ENCODE data around the gene HEATR9. TPM values are rescaled to one million over a fixed set of nuclear protein-coding genes. Genes with fewer than 3 reads are reported as not detected.

HEATR9 gene
- total and polyA plus RNA-seq, 2 donors from 2014 or later, result 0.16 TPM; not detected in 1

- Histone ChIP-seq H3K4me3 (ENCODE audit: low read length in 3 of 3) (no peak overlapping the region), H3K4me1 (ENCODE audit: control insufficient read depth in 2 of 3, insufficient read depth in 2 of 3, low read depth in 1 of 3, low read length in 3 of 3) (peaks cover 0 to 3% (median 0%) of the 10 kb centered on the region in 3 donors), H3K36me3 (ENCODE audit: control insufficient read depth in 2 of 3, insufficient read depth in 3 of 3, low read length in 3 of 3) (no peaks in the 10 kb centered on the region), H3K27ac (ENCODE audit: low read depth in 2 of 2, low read length in 2 of 2) (no peak overlapping the region), H3K27me3 (ENCODE audit: control insufficient read depth, insufficient read depth, low read length) (no peaks in the 10 kb centered on the region), H3K9ac (ENCODE audit: low read length in 3 of 3) (no peak overlapping the region), H3K9me3 (ENCODE audit: control insufficient read depth in 2 of 3, insufficient read depth in 1 of 3, low read length in 3 of 3) (no peaks in the 10 kb centered on the region)
- DNase-seq (no peak), FAIRE-seq (no peak)
- intact Hi-C loops (cut with DNase I), result no loop called here
- no peak for TF ChIP-seq CTCF (IDR thresholded peaks at IDR 0.05; ENCODE audit: borderline replicate concordance, extremely low read depth, insufficient read depth)
Measured at GRCh38 chr17:35875072-35875799, 6.5 kb upstream of the HEATR9 start.

GRCh38 chr17:35872196-35872980, 3.7 kb upstream of the HEATR9 start:
- no peak for TF ChIP-seq CTCF (IDR thresholded peaks at IDR 0.05; ENCODE audit: borderline replicate concordance, extremely low read depth, insufficient read depth)
- no peak for DNase-seq
- no peak overlapping the region for H3K4me3 ChIP-seq (ENCODE audit: low read length in 3 of 3)
- peaks cover 0 to 3% (median 0%) of the 10 kb centered on the region in 3 donors for H3K4me1 ChIP-seq (ENCODE audit: control insufficient read depth in 2 of 3, insufficient read depth in 2 of 3, low read depth in 1 of 3, low read length in 3 of 3)
- H3K36me3 ChIP-seq (ENCODE audit: control insufficient read depth in 2 of 3, insufficient read depth in 3 of 3, low read length in 3 of 3), result no peaks in the 10 kb centered on the region
- no peak for FAIRE-seq
- no peak overlapping the region for H3K9ac ChIP-seq (ENCODE audit: low read length in 3 of 3)
- intact Hi-C loops (cut with DNase I), result no loop called here
- no peaks in the 10 kb centered on the region for H3K27me3 ChIP-seq (ENCODE audit: control insufficient read depth, insufficient read depth, low read length)
- no peaks in the 10 kb centered on the region for H3K9me3 ChIP-seq (ENCODE audit: control insufficient read depth in 2 of 3, insufficient read depth in 1 of 3, low read length in 3 of 3)
- no peak overlapping the region for H3K27ac ChIP-seq (ENCODE audit: low read depth in 2 of 2, low read length in 2 of 2)

GRCh38 chr17:35870906-35871819, 2.5 kb upstream of the HEATR9 start:
- no peaks in the 10 kb centered on the region for H3K27me3 ChIP-seq (ENCODE audit: control insufficient read depth, insufficient read depth, low read length)
- H3K9ac ChIP-seq (ENCODE audit: low read length in 3 of 3), result no peak overlapping the region
- no peak overlapping the region for H3K4me3 ChIP-seq (ENCODE audit: low read length in 3 of 3)
- H3K4me1 ChIP-seq (ENCODE audit: control insufficient read depth in 2 of 3, insufficient read depth in 2 of 3, low read depth in 1 of 3, low read length in 3 of 3), result peaks cover 0 to 1% (median 0%) of the 10 kb centered on the region in 3 donors
- TF ChIP-seq CTCF (IDR thresholded peaks at IDR 0.05; ENCODE audit: borderline replicate concordance, extremely low read depth, insufficient read depth), result no peak
- no peaks in the 10 kb centered on the region for H3K9me3 ChIP-seq (ENCODE audit: control insufficient read depth in 2 of 3, insufficient read depth in 1 of 3, low read length in 3 of 3)
- no peak overlapping the region for H3K27ac ChIP-seq (ENCODE audit: low read depth in 2 of 2, low read length in 2 of 2)
- intact Hi-C loops (cut with DNase I), result no loop called here
- no peak for DNase-seq
- FAIRE-seq, result no peak
- no peaks in the 10 kb centered on the region for H3K36me3 ChIP-seq (ENCODE audit: control insufficient read depth in 2 of 3, insufficient read depth in 3 of 3, low read length in 3 of 3)
